Tracheal epithelial cell (primary cell): ENCODE results near the gene SLC15A2. TPM values are rescaled to one million over a fixed set of nuclear protein-coding genes. Genes with fewer than 3 reads are reported as not detected.

Source experiments
- total RNA-seq: library from RNA; depleted of rRNA; stranded (reverse); fragments of >200 nt; gene quantifications from 2 replicates; pipeline ENCODE4 v1.2.1, GENCODE V29; 2014

SLC15A2 gene, protein sequence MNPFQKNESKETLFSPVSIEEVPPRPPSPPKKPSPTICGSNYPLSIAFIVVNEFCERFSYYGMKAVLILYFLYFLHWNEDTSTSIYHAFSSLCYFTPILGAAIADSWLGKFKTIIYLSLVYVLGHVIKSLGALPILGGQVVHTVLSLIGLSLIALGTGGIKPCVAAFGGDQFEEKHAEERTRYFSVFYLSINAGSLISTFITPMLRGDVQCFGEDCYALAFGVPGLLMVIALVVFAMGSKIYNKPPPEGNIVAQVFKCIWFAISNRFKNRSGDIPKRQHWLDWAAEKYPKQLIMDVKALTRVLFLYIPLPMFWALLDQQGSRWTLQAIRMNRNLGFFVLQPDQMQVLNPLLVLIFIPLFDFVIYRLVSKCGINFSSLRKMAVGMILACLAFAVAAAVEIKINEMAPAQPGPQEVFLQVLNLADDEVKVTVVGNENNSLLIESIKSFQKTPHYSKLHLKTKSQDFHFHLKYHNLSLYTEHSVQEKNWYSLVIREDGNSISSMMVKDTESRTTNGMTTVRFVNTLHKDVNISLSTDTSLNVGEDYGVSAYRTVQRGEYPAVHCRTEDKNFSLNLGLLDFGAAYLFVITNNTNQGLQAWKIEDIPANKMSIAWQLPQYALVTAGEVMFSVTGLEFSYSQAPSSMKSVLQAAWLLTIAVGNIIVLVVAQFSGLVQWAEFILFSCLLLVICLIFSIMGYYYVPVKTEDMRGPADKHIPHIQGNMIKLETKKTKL
- 0.96 and 6.2 TPM in 2 replicates for total RNA-seq

DNA sequence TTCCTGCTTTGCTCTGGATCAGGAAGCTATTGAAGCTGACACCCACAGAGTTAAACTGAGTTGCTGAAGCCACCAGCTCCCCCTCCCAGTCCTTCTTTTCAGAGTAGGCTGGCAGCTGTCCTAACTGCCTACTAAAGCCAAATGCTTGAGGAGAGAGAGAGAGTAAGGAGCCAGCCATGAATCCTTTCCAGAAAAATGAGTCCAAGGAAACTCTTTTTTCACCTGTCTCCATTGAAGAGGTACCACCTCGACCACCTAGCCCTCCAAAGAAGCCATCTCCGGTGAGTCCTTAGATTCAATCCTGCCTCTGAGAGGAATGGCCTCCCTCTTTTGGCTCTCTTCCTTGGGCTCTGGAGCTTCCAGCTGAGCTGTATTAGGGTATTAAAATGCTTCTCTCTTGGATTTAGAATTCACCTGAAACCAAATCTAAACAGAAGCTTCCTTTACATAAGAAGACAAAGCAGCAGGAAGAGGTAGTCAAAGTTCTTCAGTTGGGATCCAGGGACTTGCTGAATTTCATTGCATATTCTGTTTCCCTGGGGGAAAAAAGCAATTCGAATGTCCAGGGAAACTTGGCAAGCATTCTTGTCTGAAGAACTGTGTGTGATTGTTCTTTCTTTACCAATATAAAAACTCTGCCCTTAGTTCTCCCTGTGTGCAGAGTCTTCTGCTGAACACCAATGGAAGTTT, at the start of gene SLC15A2:
TSS of gene SLC15A2 (plus strand) at position 101 of the 690 bp plus-strand sequence. CDS start at position 177, 76 bp downstream.

Other genes starting within 250 kb of the SLC15A2 start
- 1.4 and 1.9 TPM in 2 replicates for gene HCLS1, start 233.5 kb upstream of the SLC15A2 start, total RNA-seq
- gene GOLGB1, start 144.7 kb upstream of the SLC15A2 start, total RNA-seq: 31.3 and 36.9 TPM in 2 replicates
- gene IQCB1, start 59.3 kb upstream of the SLC15A2 start, total RNA-seq: 14.2 and 26.6 TPM in 2 replicates
- gene EAF2, start 59.2 kb upstream of the SLC15A2 start, total RNA-seq: 0.72 and 9.2 TPM in 2 replicates
- gene ILDR1, start 127.8 kb downstream of the SLC15A2 start, total RNA-seq: 0.96 and 2.6 TPM in 2 replicates
- under 0.01 TPM in 1 of 2 replicates, not detected in the other for gene CD86, start 161.0 kb downstream of the SLC15A2 start, total RNA-seq